NCI-H524 (cell line): ENCODE measurements around the gene HADH.
"Not testable (repeated sequence)": the region's sequence is repeated elsewhere in the genome, so short reads cannot be mapped to it uniquely, and the experiment has no call there.

Experiments used
- DNase-seq, 2 experiments: peaks; one replicate each; lab custom pipeline; 2025; lab: John Stamatoyannopoulos, UW

Gene HADH

GRCh38 chr4:107996949-107997788 lies 7.5 kb downstream of the HADH start:
- no peak for DNase-seq

- DNase-seq: no peak
Observed at GRCh38 chr4:107997794-107998193, 8.1 kb downstream of the HADH start.

GRCh38 chr4:107999932-108000539 lies 10.3 kb downstream of the HADH start:
- DNase-seq: peak in 1 of 2 experiments; percentile 0

DNA sequence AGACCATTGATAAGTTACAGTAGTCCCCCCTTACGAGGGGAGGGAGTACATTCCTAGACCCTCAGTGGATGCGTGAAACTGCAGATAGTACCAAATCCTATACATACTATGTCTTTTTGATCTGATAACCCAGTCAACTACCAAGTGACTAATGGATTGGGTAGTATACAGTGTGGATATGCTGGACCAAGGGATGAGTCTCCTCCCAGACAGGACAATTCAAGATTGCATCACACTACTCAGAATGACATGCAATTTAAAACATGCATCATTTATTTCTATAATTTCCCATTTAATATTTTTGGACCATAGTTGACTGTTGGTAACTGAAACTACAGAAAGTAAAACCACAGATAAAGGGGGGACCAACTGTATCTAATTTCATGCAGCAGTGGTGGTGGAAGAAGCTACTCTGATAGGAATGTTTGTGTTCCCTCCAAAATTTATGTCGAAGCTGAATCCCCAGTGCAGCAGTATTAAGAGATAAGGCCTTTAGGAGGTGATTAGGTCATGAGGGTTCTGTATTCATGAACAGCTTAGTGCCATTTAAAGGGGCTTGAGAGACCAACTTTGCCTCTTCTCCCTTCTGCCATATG lies 11.9 kb downstream of the HADH start:
- no peak for DNase-seq

DNA sequence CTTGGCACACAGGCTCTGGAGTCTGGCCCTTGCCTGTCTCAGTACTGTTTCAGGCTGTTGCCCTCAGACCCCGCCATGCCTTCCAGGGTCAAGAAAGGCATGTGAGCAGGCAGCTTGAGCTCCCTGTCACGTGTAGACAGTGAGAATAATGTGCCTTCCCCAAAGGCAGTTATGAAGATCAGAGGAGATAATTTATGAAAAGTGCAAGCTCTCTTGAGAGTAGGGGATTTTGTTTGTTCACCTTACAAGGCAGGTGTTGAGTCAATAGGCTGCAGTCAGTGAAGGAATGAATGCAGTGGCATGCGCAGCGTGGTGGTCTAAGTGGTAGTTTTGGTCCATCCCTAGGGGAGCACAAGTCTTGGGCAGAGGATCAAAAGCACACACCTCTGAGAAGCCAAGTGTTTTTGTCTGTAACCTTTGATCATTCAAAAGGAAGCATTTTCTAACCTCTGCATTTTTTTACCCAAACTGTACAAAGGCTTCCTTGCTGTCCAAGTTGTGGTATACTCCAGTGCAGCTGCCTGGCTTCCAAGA lies 14.4 kb downstream of the HADH start:
- DNase-seq: no peak

- no peak for DNase-seq
Observed at GRCh38 chr4:108004646-108005045, 15.0 kb downstream of the HADH start.

GRCh38 chr4:108005807-108006206 lies 16.1 kb downstream of the HADH start:
- DNase-seq: no peak

DNA sequence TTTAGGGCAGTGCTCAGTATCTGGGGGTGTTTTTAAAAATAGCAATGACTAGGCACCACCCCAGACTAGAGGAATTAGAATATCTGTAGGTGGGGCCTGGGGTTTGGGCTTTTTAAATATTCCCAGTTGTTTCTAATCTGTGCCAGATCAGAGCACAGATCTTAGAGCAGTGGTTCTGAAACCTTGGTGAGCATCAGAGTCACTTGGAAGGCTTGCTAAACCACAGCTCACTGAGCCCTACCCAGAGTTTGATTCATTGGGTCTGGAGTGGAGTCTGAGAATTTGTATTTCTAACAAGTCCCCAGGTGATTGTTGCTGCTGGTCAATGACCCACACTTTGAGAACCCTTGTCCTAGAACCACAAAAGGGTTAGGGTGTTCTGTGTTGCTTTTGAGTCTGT lies 16.7 kb downstream of the HADH start:
- DNase-seq: no peak

GRCh38 chr4:108007984-108008383 lies 18.3 kb downstream of the HADH start:
- no peak for DNase-seq

- no peak for DNase-seq
Observed at GRCh38 chr4:108008721-108009120, 19.0 kb downstream of the HADH start.

- no peak for DNase-seq
Observed at GRCh38 chr4:108010167-108010566, 20.5 kb downstream of the HADH start.

DNA sequence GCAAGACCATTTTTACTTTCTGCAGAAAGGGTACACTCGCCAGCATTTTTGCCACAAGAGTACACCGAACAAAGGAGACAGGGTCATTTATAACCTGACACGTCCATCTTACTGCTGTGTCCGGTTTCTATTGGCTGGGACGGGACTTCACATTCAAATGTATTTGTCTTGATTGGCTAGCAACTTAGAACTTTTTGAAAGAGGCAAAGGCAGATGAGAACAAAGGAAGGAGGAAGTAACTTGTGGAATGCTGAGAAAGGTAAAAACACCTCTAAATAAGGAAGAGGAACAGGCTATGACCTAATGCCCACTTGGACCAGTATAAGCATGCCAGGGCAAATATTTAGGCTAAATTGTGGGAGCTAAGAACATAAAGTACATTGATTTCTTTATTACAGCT lies 22.7 kb downstream of the HADH start:
- DNase-seq: not testable (repeated sequence)

- no peak for DNase-seq
Observed at GRCh38 chr4:108013327-108013726, 23.6 kb downstream of the HADH start.

DNA sequence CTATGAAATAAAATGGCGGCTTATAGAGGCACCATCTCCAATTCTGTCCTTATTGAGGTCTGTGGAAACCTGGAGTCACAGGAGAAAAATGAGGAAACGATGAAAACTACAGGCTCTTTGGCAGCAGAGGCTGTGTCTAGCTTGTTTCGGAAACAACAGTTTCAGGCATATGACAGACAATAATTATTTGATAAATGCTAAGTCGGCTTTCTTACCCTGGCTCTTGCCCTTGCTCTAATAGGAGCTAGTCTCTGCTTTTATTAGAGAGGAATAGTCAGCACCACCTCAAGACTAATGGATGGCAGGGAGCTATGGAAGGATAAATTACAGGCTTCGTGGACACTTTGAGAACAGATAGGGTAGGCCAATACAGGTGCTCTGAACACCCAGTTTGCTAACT lies 24.3 kb downstream of the HADH start:
- no peak for DNase-seq

DNA sequence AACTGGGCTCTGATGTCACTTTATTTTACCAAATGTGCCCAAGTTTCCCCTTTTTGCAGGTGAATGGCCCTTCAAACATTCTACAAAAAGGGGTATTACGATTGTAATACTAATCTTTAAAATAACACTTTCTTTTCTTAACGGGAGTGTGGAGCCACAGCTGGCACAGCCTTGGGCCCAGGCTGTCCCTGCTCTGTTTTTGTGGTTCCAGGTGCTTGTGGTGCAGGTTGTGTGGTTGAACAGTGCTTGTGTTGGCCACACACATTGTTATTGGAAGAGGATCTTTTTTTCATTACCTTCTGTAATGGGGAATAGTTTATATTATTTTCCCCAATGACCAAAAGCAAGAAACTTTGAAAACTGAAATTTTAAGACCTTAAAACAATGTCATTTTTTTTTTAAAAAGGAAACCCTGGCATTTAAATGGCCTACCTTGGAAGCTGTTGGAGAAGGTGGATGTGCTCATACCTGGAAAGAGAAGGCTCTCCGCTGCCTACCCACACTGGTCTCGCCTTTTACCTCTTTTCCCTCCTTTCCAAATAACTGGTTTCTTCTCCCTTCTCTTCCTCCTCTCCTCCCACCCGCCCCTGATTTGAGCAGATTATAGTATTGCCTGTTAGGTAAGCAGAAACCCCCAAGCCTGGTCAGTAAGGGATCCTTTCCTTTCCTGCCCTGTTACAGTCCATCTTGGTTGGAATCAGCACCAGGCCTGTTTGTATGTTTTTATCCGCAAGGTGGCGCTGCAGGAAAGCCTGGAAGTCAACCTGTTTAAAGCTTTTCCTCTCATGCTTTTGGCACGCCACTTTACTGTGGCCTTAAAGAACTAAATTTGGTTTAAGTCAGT lies 28.6 kb downstream of the HADH start:
- DNase-seq: peak; percentile 7 to 51

GRCh38 chr4:108018884-108019187 lies 29.1 kb downstream of the HADH start:
- no peak for DNase-seq

- no peak for DNase-seq
Observed at GRCh38 chr4:108024085-108024877, 34.6 kb downstream of the HADH start.

GRCh38 chr4:108024878-108025165 lies 35.1 kb downstream of the HADH start:
- DNase-seq: no peak

- no peak for DNase-seq
Observed at GRCh38 chr4:108029016-108029720, 39.5 kb downstream of the HADH start.

DNA sequence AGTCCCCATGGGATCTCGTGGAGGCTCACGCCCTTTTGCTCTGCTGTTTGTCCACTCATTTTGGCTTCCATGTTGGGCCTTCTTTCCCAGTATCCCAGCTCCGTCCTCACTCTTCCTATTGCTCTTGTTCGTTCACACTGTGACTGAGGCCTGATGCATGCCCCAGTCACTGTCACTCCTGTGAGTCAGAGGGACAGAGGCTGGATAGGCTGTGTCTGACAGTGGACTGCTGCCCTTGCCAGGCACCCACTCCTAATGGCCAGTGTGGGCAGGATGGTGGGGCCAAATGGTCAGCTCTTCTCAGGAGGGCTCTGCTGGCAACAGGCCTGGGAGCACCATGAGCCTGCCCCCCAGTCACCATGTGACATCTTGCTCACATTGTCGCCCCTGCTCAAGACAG lies 40.0 kb downstream of the HADH start:
- no peak for DNase-seq

- DNase-seq: peak; percentile 6 to 41
Observed at GRCh38 chr4:108030332-108030731, 40.6 kb downstream of the HADH start.
